ENCODE results near the gene RAPGEF6. TPM values are rescaled to one million over a fixed set of nuclear protein-coding genes. Genes with fewer than 3 reads are reported as not detected.

The RAPGEF6 gene
- total RNA-seq, 1 experiment from 2014 or later = 25.0 TPM

DNA sequence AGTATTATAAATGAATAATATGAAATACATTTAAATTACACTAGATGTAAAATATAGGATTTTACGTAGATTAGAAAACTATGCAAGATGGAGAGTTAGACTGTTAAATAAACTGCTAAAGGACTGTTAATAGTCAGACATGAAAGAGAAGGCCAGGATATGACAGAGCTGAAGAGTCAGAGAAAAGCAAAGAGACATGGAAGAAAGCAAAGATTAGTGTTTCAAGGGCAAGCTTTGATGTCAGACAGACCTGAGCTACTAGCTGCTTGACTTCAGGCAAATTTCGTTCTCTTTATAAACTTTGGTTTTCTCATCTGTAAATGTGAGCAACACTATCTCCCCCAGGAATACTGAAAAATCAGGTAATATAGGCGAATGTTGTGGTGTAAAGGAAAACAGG, 161.3 kb downstream of the RAPGEF6 start:
- Histone ChIP-seq H3K27ac (ENCODE audit: low read length) (no peak overlapping the region), H3K4me1 (ENCODE audit: control insufficient read depth, insufficient read depth, low read length) (no peaks in the 10 kb centered on the region), H3K4me3 (ENCODE audit: low read depth in 2 of 2, low read length in 2 of 2) (no peak overlapping the region), H3K9me3 (ENCODE audit: control insufficient read depth, insufficient read depth, low read depth, low read length) (no peaks in the 10 kb centered on the region), H3K36me3 (ENCODE audit: control insufficient read depth, insufficient read depth, low read length) (peaks cover 12% of the 10 kb centered on the region), H3K27me3 (ENCODE audit: control insufficient read depth, insufficient read depth, low read length) (no peaks in the 10 kb centered on the region)
- ChIA-PET CTCF (no interaction called here), POLR2A (no interaction called here)
- no TSS peak for BruUV-seq (replicated peaks)
- TF ChIP-seq POLR2AphosphoS5 (IDR thresholded peaks at IDR 0.05; ENCODE audit: low read depth, low read length) (no peak), CTCF (IDR thresholded peaks at IDR 0.05) (no peak), SIN3A (IDR thresholded peaks at IDR 0.05; ENCODE audit: borderline replicate concordance, insufficient read depth, low read depth, low read length) (no peak), TCF7L2 (IDR thresholded peaks at IDR 0.05; ENCODE audit: low read depth, low read length) (no peak), REST (IDR thresholded peaks at IDR 0.05; ENCODE audit: insufficient read depth in 1 of 2, low read depth in 2 of 2, low read length in 1 of 2) (no peak)
- in situ Hi-C loops (cut with HindIII; ENCODE audit: low pct_unique_long_range_greater_than_20kb, low sequenced_read_pairs) (no loop called here), intact Hi-C loops (cut with micrococcal nuclease; ENCODE audit: unreplicated experiment) (no loop called here)
- DNase-seq (ENCODE audit: low read depth, low spot score) (no peak), ATAC-seq (no peak)

DNA sequence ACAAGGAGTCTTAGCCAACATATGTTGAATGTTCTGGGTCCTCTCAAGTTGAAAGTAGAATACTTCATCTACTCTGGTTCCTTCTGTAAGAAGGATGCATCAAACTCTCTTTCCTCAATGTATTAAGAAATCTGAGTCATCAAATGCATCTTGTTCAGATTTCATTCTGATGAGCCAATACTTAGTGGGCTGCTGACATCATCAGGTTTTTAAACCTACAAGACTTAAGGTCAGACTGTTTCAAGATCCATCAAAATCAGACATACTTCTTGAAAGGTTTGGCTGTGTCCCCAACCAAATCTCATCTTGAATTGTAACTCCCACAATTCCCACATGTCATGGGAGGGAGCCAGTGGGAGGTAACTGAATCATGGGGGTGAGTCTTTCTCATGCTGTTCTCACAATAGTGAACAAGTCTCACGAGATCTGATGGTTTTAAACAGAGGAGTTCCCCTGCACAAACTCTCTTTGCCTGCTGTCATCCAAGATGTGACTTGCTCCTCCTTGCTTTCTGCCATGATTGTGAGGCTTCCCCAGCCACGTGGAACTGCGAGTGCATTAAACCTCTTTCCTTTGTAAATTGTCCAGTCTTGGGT, 168.8 kb downstream of the RAPGEF6 start:
- DNase-seq (ENCODE audit: low read depth, low spot score) = peak; percentile 8
- BruUV-seq (replicated peaks) = no TSS peak
- in situ Hi-C loops (cut with HindIII; ENCODE audit: low pct_unique_long_range_greater_than_20kb, low sequenced_read_pairs) = no loop called here
- no peak overlapping the region for H3K4me3 ChIP-seq (ENCODE audit: low read depth in 2 of 2, low read length in 2 of 2)
- no peaks in the 10 kb centered on the region for H3K27me3 ChIP-seq (ENCODE audit: control insufficient read depth, insufficient read depth, low read length)
- CTCF ChIA-PET = no interaction called here
- TF ChIP-seq POLR2AphosphoS5 (IDR thresholded peaks at IDR 0.05; ENCODE audit: low read depth, low read length) = no peak
- TF ChIP-seq SIN3A (IDR thresholded peaks at IDR 0.05; ENCODE audit: borderline replicate concordance, insufficient read depth, low read depth, low read length) = no peak
- no peak for TF ChIP-seq CTCF (IDR thresholded peaks at IDR 0.05)
- no peak for TF ChIP-seq TCF7L2 (IDR thresholded peaks at IDR 0.05; ENCODE audit: low read depth, low read length)
- no peak for TF ChIP-seq REST (IDR thresholded peaks at IDR 0.05; ENCODE audit: insufficient read depth in 1 of 2, low read depth in 2 of 2, low read length in 1 of 2)
- intact Hi-C loops (cut with micrococcal nuclease; ENCODE audit: unreplicated experiment) = no loop called here
- no peaks in the 10 kb centered on the region for H3K4me1 ChIP-seq (ENCODE audit: control insufficient read depth, insufficient read depth, low read length)
- no peak overlapping the region for H3K27ac ChIP-seq (ENCODE audit: low read length)
- peaks cover 9% of the 10 kb centered on the region for H3K36me3 ChIP-seq (ENCODE audit: control insufficient read depth, insufficient read depth, low read length)
- H3K9me3 ChIP-seq (ENCODE audit: control insufficient read depth, insufficient read depth, low read depth, low read length) = no peaks in the 10 kb centered on the region
- POLR2A ChIA-PET = no interaction called here
- no peak for ATAC-seq
